Endodermal cell (in vitro differentiated cells): ENCODE measurements around the gene ASTN1. TPM values are rescaled to one million over a fixed set of nuclear protein-coding genes. Genes with fewer than 3 reads are reported as not detected.

ENCODE experiments used
- DNase-seq: peaks from one replicate; pipeline ENCODE4 v3.0.0-alpha.2; 2017
- H3K27ac ChIP-seq: 2 replicates; pipeline ENCODE4 v1.5.1; 2013; ENCODE audit warnings: mild to moderate bottlenecking, low read depth, low read length, moderate library complexity
- H3K27me3 ChIP-seq: 2 replicates; pipeline ENCODE4 v1.6.1; 2013; ENCODE audit warnings: mild to moderate bottlenecking, low read length, moderate library complexity; ENCODE audit not compliant: insufficient read depth, control insufficient read depth, poor library complexity, severe bottlenecking
- H3K36me3 ChIP-seq: 2 replicates; pipeline ENCODE4 v1.7.0; 2013; ENCODE audit warnings: mild to moderate bottlenecking, low read length, moderate library complexity; ENCODE audit not compliant: control insufficient read depth, insufficient read depth
- H3K4me1 ChIP-seq: one replicate; pipeline ENCODE4 v1.7.0; 2013; ENCODE audit warnings: low read length; ENCODE audit not compliant: control insufficient read depth, insufficient read depth
- H3K4me3 ChIP-seq: 2 replicates; pipeline ENCODE4 v1.5.1; 2013; ENCODE audit warnings: mild to moderate bottlenecking, low read length, moderate library complexity
- H3K9ac ChIP-seq: 2 replicates; pipeline ENCODE4 v1.6.1; 2013; ENCODE audit warnings: mild to moderate bottlenecking, low read length, moderate library complexity; ENCODE audit not compliant: poor library complexity, severe bottlenecking; ENCODE audit errors: extremely low read depth
- H3K9me3 ChIP-seq: 2 replicates; pipeline ENCODE4 v1.6.1; 2013; ENCODE audit warnings: mild to moderate bottlenecking, low read length, moderate library complexity; ENCODE audit not compliant: control insufficient read depth
- H3K27ac Mint-ChIP-seq: 2 replicates; pipeline ENCODE4 v1.8.0; 2020; ENCODE audit warnings: mixed read lengths
- H3K27me3 Mint-ChIP-seq: 2 replicates; pipeline ENCODE4 v1.8.0; 2021; ENCODE audit warnings: mild to moderate bottlenecking, mixed read lengths; ENCODE audit not compliant: insufficient read depth
- H3K36me3 Mint-ChIP-seq: 2 replicates; pipeline ENCODE4 v1.8.0; 2020; ENCODE audit warnings: low read depth, mixed read lengths
- H3K4me1 Mint-ChIP-seq: 2 replicates; pipeline ENCODE4 v1.8.0; 2020; ENCODE audit warnings: mixed read lengths
- H3K4me3 Mint-ChIP-seq: 2 replicates; pipeline ENCODE4 v1.8.0; 2020; ENCODE audit warnings: mild to moderate bottlenecking, moderate library complexity, mixed read lengths
- H3K9me3 Mint-ChIP-seq: 2 replicates; pipeline ENCODE4 v1.8.0; 2020; ENCODE audit warnings: mild to moderate bottlenecking, mixed read lengths
- WGBS, 2 experiments: methylation state at CpG; one replicate each; pipeline versions ENCODE4 v1.1.5 to v1.1.7; 2013; ENCODE audit warnings: missing lambda C conversion rate in 2 of 2, mixed read lengths in 1 of 2; ENCODE audit not compliant: insufficient coverage in 1 of 2, insufficient read length in 1 of 2; 5-methylcytosine and 5-hydroxymethylcytosine counted together
- long read RNA-seq, 4 experiments: library from polyadenylated mRNA in 2 of 4; library from RNA in 1 of 4; library from capped mRNA in 1 of 4; stranded (forward) in 3 of 4; unstranded in 1 of 4; transcript quantifications; one replicate each; pipeline ENCODE4 v2.0.0, GENCODE V29; 2020 to 2021; ENCODE audit warnings: inconsistent platforms in 1 of 4
- polyA plus RNA-seq, 2 experiments: library from polyadenylated mRNA; stranded (reverse); fragments of 50-300 nt; gene quantifications; one replicate each; pipeline ENCODE4 v1.2.3, GENCODE V29; 2013
- total RNA-seq, 2 donors: library from RNA; stranded (reverse); fragmentation: NEBNext Ultra II Directional in 1 of 2; extraction: Animal tissue kit (Norgen Biotek cat#: 25700) in 1 of 2; gene quantifications; 2 replicates in 1 of 2; 3 replicates in 1 of 2; pipeline ENCODE4 v1.2.1, GENCODE V29; 2021
- TF ChIP-seq, protein P1 (sequence below): fragments of 200-600 bp; sonication (generic); conservative IDR thresholded peaks from 2 replicates; pipeline ENCODE4 v1.5.0; 2021; ENCODE audit warnings: antibody characterized with exemption, mild to moderate bottlenecking

The ASTN1 gene
- total RNA-seq = under 1 TPM; 0.31 to 0.70 TPM
- 4.7 TPM for polyA plus RNA-seq (2013, experiment 1 of 2)
- 4.1 TPM for polyA plus RNA-seq (2013, experiment 2 of 2)
- long read RNA-seq, experiment 1 = 0 reads
- long read RNA-seq, experiment 2, partial matches to known transcripts = 0 of 1 reads
- long read RNA-seq, experiment 2, other reads (novel, unspliced or antisense) = 1 of 1 reads
- long read RNA-seq, experiment 3 = 0 reads
- long read RNA-seq, experiment 4 = 0 reads

DNA sequence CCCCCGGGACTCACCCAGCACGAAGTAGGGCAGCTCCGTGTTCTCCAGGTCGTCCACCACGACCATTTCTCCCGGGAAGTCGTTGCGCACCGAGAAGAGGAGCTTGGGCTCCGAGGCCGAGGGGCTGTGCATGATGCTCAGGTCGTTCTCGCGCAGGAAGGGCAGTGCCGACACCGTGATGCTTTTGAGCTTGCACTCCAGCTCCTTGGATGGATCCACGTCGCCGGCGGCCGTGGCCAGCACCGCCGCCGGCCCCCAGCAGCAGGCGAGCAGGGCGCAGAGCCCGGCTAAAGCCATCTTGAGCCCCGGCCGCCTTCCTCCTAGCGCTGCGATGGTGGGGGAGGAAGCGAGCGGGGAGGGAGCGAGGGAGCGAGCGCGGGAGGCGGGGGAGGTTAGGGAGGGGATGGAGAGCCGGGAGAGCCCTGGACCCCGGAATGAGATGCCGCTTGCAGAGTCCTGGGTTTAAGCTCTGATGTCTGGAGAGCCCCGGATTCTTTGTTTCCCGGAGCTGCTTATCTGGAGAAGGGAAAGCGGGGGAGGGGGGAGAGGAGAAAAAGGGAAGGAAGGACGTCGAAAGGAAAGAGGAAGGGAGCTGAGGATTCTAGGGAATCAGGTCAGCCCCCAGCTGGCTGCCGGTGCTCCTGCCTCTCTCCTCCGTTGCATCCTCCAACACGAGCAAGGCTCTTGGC lies at the start of gene ASTN1:
TSS of gene ASTN1 (minus strand) at position 333 of the 689 bp plus-strand sequence. CDS start at position 297, 36 bp downstream.
- H3K9ac ChIP-seq = no peak within 1 kb of the TSS
- WGBS, 2 experiments = 0% methylated on average over 15 to 49 of the region's 49 CpGs
- no peak within 1 kb of the TSS for H3K27ac ChIP-seq
- H3K36me3 ChIP-seq = no peaks in the 10 kb centered on the region
- no peaks in the 10 kb centered on the region for H3K9me3 ChIP-seq
- Mint-ChIP-seq H3K27me3 (peaks cover 8% of the 10 kb centered on the region), H3K36me3 (no peaks in the 10 kb centered on the region), H3K4me1 (no peaks in the 10 kb centered on the region), H3K9me3 (no peaks in the 10 kb centered on the region), H3K27ac (no peak within 1 kb of the TSS), H3K4me3 (peak within 1 kb of the TSS; percentile 56)
- H3K4me3 ChIP-seq = peak within 1 kb of the TSS; percentile 81
- H3K4me1 ChIP-seq = no peaks in the 10 kb centered on the region
- DNase-seq = peak; percentile 79
- peaks cover 98% of the 10 kb centered on the region for H3K27me3 ChIP-seq
- TF ChIP-seq, protein P1, sequence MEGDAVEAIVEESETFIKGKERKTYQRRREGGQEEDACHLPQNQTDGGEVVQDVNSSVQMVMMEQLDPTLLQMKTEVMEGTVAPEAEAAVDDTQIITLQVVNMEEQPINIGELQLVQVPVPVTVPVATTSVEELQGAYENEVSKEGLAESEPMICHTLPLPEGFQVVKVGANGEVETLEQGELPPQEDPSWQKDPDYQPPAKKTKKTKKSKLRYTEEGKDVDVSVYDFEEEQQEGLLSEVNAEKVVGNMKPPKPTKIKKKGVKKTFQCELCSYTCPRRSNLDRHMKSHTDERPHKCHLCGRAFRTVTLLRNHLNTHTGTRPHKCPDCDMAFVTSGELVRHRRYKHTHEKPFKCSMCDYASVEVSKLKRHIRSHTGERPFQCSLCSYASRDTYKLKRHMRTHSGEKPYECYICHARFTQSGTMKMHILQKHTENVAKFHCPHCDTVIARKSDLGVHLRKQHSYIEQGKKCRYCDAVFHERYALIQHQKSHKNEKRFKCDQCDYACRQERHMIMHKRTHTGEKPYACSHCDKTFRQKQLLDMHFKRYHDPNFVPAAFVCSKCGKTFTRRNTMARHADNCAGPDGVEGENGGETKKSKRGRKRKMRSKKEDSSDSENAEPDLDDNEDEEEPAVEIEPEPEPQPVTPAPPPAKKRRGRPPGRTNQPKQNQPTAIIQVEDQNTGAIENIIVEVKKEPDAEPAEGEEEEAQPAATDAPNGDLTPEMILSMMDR = no peak

DNA sequence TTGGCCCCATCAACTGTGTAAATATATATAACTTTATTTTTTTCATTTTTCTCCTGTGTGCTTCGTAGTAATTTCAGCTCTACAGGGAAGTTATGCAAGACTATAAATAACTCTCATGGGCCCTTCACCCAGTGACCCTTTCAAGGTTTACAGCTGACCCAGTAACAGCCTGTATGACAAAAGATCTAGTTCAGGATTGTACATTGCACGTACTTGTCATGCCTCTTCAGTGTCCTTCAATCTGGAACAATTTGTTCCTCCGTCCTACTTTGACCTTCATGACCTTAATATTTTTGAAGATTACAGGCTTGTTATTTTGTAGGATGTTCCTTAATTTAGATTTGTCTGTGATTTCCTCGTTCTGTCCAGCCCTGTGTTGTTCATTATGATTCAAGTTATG lies 46.7 kb upstream of the ASTN1 start:
- DNase-seq = no peak
- TF ChIP-seq, protein P1 = no peak
- no peaks in the 10 kb centered on the region for H3K4me1 ChIP-seq
- H3K27me3 Mint-ChIP-seq = peaks cover 29% of the 10 kb centered on the region
- 91 to 93% methylated on average over 4 of the region's 4 CpGs for WGBS, 2 experiments
- peaks cover 2% of the 10 kb centered on the region for H3K9me3 ChIP-seq
- no peak overlapping the region for H3K4me3 Mint-ChIP-seq
- no peak overlapping the region for H3K27ac Mint-ChIP-seq
- no peaks in the 10 kb centered on the region for H3K36me3 Mint-ChIP-seq
- no peaks in the 10 kb centered on the region for H3K36me3 ChIP-seq
- H3K4me1 Mint-ChIP-seq = peaks cover 10% of the 10 kb centered on the region
- no peaks in the 10 kb centered on the region for H3K27me3 ChIP-seq
- no peak overlapping the region for H3K9ac ChIP-seq
- no peaks in the 10 kb centered on the region for H3K9me3 Mint-ChIP-seq
- H3K27ac ChIP-seq = no peak overlapping the region
- no peak overlapping the region for H3K4me3 ChIP-seq

DNA sequence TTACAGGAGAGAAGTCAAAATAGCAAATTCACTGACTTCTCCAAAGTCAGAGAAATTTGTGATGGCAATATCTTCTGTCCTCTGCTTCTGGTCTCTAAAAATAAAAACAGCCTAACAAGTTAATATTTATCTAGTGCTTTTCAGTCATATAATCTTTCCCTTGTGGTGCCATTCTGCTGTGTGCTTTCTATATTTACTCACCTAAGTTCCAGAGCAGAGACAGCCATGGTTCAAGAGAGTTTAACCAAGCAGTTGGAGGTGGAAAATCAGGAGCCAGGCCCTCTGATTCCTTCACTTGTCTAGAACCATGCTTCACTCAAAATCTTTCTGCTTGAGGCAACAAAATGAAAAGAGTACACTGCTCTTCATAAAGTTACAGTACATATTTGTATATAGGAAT lies 45.6 kb upstream of the ASTN1 start:
- Histone ChIP-seq H3K9ac (no peak overlapping the region), H3K4me1 (no peaks in the 10 kb centered on the region), H3K9me3 (no peaks in the 10 kb centered on the region), H3K4me3 (no peak overlapping the region), H3K27ac (no peak overlapping the region), H3K27me3 (no peaks in the 10 kb centered on the region), H3K36me3 (no peaks in the 10 kb centered on the region)
- Mint-ChIP-seq H3K4me1 (peaks cover 14% of the 10 kb centered on the region), H3K27me3 (peaks cover 29% of the 10 kb centered on the region), H3K36me3 (no peaks in the 10 kb centered on the region), H3K9me3 (no peaks in the 10 kb centered on the region), H3K27ac (no peak overlapping the region), H3K4me3 (no peak overlapping the region)
- TF ChIP-seq, protein P1 = no peak
- DNase-seq = no peak
